Putamen (tissue), 1 donor: Measurements from ENCODE around the gene KAT7.
A peak's percentile ranks its signal among the peaks of the same experiment; 100 is the strongest.

Source experiments
- DNase-seq: peaks from one replicate; pipeline ENCODE4 v3.0.0-alpha.2; 2016; ENCODE audit warnings: low spot score

Gene KAT7

DNA sequence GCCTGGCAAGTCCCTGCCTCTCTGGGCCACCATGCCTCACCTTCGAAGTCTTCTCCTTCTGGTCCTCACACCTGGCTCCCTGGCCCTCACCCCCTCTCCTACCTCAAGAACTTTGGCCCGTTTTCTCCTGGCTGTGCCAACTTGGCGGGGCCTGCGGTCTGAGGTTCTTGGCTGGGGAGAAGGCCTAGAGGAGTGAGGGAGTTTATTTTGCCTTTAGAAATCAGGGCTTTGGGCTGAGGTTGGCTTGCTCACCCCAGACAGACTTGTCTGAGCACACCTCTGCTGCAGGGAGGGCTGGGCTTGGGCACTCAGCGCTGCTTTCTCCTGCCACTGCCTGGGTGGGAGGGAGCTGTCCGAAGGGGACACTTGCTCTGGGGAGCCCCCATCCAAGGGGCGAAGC is 82.7 kb downstream of the KAT7 start:
- DNase-seq: no peak

DNA sequence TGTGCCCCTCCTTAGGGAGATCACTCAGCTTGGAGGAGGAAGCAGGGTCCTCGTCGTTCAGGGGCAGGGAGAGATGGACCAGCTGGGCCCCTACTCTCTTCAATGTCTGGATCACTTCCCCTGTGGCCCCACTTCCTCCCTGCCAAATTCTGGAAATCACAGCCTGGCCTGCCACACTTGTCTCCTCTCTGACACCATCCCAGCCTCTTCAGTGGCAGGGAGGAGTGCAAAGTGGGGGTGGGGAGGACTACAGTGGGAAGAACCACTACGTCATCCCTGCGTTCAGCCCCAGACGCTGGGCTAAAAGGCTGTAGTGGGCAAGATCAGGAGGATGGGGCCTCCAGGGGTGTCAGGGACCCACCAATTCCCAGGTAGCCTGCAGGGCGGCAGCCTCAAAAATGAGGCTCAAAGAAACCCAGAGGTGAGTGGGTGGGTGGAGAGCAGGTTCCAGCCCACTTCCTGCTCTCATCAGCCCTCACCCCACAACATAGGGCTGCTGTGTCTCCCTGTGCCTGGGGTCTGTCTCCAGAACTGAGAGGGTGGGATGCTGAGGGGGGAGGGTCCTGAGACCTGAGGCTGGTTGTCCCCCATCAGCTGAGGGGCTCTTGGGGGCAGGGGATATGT is 84.4 kb downstream of the KAT7 start:
- no peak for DNase-seq

DNA sequence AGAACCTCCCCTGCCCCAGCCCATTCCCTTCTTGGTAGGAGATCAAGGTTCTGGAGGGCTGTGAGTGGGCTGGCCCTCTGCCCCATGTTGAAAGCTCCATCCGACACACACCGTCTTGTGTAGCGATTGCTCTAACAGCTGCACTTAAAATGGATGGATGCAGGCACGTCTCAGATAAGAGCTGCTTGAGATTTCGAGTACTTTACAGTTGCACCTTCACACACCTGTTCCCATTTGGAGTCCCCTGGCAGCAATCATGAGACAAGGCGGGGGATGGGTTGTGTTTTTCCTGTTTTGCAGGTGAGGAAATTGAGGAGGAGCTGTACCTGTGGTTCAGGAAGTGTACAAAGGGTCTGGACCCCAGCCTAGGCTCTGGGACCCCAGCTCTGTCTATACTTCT is 85.0 kb downstream of the KAT7 start:
- DNase-seq: no peak

DNA sequence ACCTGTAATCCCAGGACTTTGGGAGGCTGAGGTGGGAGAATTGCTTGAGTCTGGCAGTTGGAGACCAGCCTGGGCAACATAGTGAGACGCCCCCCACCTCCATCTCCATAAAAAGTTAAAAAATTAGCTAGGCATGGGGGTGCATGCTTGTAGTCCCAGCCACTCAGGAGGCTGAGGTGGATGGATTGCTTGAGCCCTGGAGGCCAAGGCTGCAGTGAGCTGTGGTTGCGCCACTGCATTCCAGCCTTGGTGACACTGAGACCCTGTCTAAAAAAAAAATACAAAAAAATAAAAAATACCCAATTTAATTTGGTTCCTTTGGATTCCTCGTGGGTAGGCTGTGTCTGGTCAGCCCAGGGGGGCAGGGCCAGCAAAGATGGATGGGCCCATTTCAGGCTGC is 85.4 kb downstream of the KAT7 start:
- DNase-seq: no peak

- no peak for DNase-seq
Observed at GRCh38 chr17:49874911-49875310, 86.4 kb downstream of the KAT7 start.

- DNase-seq: no peak
Observed at GRCh38 chr17:49875685-49876084, 87.2 kb downstream of the KAT7 start.

DNA sequence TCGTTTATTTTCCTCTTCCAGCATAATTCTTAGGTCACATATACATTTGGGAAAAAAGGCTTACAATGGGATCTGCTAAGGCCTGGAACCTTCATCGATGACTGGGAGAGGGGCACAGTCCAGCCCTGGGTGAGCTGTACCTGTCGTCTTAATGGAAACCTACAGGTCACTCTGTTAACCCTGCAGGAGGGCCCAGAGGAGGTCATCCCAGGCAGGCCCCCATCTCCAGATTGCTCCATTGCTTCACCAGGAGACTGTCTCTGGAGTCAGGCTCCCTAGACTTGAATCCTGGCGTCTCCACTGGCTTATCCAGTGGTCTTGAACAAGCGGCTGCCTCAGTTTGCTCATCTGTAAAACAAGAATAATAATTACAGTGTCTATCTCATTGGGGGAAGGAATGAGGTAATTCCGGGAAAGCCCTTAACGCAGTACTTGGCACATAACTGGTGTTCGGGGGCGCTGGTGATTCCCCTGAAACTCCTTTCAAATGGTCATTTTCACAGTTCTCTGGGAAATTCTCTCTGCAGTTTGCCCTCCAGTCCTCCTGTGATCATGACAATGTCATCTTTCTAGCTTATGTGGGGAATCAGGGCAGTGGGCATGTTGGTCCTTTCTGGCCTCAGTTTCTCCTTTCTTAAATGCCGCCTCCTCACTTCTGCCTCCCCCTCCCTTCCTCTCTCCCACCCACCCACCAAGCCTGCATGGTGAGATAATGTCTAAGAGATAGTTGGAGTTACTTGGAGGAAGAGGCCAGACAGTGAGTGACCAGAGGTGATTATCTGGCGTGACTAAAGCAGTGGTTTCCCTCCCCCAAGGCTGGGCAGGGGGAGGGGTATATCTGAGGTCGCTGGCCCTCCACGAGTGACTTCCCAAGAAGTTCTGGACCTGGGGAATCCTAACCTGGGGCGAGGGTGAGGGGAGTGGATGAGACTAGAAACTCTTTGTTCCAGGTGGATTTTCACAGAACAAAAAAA is 90.7 kb downstream of the KAT7 start:
- no peak for DNase-seq

- peak; percentile 19 for DNase-seq
Observed at GRCh38 chr17:49880291-49881053, 92.0 kb downstream of the KAT7 start.

DNA sequence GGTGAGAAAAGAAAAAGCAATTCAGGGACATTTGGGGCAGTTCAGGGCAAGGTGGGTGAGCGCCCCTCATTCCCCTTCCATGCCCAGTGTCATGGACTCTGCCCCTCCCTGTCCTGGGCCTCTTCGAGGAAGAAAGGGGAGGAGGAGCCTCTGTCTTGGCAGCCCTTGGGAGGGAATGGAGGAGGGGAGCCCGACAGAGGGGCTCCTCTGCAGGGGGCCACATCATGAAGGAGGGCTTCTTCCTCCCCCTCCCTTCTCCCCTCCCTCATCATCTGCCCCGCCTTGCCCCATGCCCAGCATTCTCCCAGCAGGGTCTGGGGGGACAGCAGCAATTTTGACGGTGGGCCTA is 92.5 kb downstream of the KAT7 start:
- DNase-seq: no peak

GRCh38 chr17:49882434-49882833 is 94.0 kb downstream of the KAT7 start:
- no peak for DNase-seq
